Astrocyte of the cerebellum (primary cell): ENCODE results near the gene B4GALT6.

ENCODE experiments used
- DNase-seq: peaks from one replicate; pipeline ENCODE4 v3.0.0-alpha.2; 2011; ENCODE audit warnings: low read depth
- H3K4me3 ChIP-seq: 2 replicates; pipeline ENCODE4 v1.5.1; 2011; ENCODE audit warnings: mild to moderate bottlenecking, low read depth, low read length, moderate library complexity
- CTCF ChIP-seq: IDR thresholded peaks from 2 replicates; pipeline ENCODE4 v1.5.1; 2012; ENCODE audit warnings: low read length, low read depth, moderate library complexity, mild to moderate bottlenecking; ENCODE audit errors: missing control alignments
- in situ Hi-C: cut with HindIII; loops from 2 replicates; pipeline ENCODE4 v1.10.0; 2017; ENCODE audit warnings: low sequenced_read_pairs

Gene B4GALT6

GRCh38 chr18:31596081-31596872 lies 88.1 kb downstream of the B4GALT6 start:
- in situ Hi-C loops, result no loop called here

GRCh38 chr18:31595121-31595771 lies 89.1 kb downstream of the B4GALT6 start:
- no peak overlapping the region for H3K4me3 ChIP-seq
- in situ Hi-C loops, result no loop called here
- DNase-seq, result no peak
- TF ChIP-seq CTCF, result no peak

More at GRCh38 chr18:31596081-31596872, 88.1 kb downstream of the B4GALT6 start:
- no peak for TF ChIP-seq CTCF
- no peak for DNase-seq
- no peak overlapping the region for H3K4me3 ChIP-seq

- H3K4me3 ChIP-seq, result no peak overlapping the region
- TF ChIP-seq CTCF, result no peak
- in situ Hi-C loops, result no loop called here
- no peak for DNase-seq
Measured at GRCh38 chr18:31592506-31593157, 91.7 kb downstream of the B4GALT6 start.

- TF ChIP-seq CTCF, result no peak
- H3K4me3 ChIP-seq, result no peak within 1 kb of the TSS
- no peak for DNase-seq
- in situ Hi-C loops, result no loop called here
Measured at GRCh38 chr18:31591628-31592027, 92.8 kb downstream of the B4GALT6 start, which contains the start of gene TTR. Gene TTR, plus strand, starts transcription at chr18:31591877. Its CDS starts 26 bp downstream, at chr18:31591903.

- H3K4me3 ChIP-seq, result no peak overlapping the region
- DNase-seq, result no peak
- TF ChIP-seq CTCF, result no peak
- in situ Hi-C loops, result no loop called here
Measured at GRCh38 chr18:31591113-31591512, 93.3 kb downstream of the B4GALT6 start.

- in situ Hi-C loops, result no loop called here
- no peak for DNase-seq
- no peak overlapping the region for H3K4me3 ChIP-seq
- no peak for TF ChIP-seq CTCF
Measured at GRCh38 chr18:31590570-31590969, 93.8 kb downstream of the B4GALT6 start.
